HG03175 (cell line): ENCODE measurements around the gene SRGAP3.

Experiments
- ATAC-seq: cut with Tn5 transposase; IDR thresholded peaks from one replicate; pipeline ENCODE4 v1.9.1; 2021; ENCODE audit warnings: mild to moderate bottlenecking, moderate library complexity; ENCODE audit not compliant: unreplicated experiment

The SRGAP3 gene

GRCh38 chr3:8978551-8978950 lies 270.9 kb downstream of the SRGAP3 start:
- ATAC-seq = no peak

GRCh38 chr3:8976540-8977182 lies 272.8 kb downstream of the SRGAP3 start:
- ATAC-seq = no peak

GRCh38 chr3:8975081-8976020 lies 274.1 kb downstream of the SRGAP3 start:
- ATAC-seq = no peak

- ATAC-seq = no peak
These were observed 275.0 kb downstream of the SRGAP3 start for GRCh38 chr3:8974458-8974857.

- ATAC-seq = no peak
These were observed 276.8 kb downstream of the SRGAP3 start for GRCh38 chr3:8972639-8973038.

- peak; percentile 62 for ATAC-seq
These were observed 278.4 kb downstream of the SRGAP3 start for GRCh38 chr3:8970971-8971589.

- no peak for ATAC-seq
These were observed 280.2 kb downstream of the SRGAP3 start for GRCh38 chr3:8969241-8969640.

GRCh38 chr3:8968375-8968882 lies 281.0 kb downstream of the SRGAP3 start:
- no peak for ATAC-seq

- ATAC-seq = no peak
These were observed 281.9 kb downstream of the SRGAP3 start for GRCh38 chr3:8967553-8967952.

GRCh38 chr3:8966820-8967348 lies 282.6 kb downstream of the SRGAP3 start:
- ATAC-seq = no peak

GRCh38 chr3:8966150-8966819 lies 283.2 kb downstream of the SRGAP3 start:
- ATAC-seq = no peak

- no peak for ATAC-seq
These were observed 284.7 kb downstream of the SRGAP3 start for GRCh38 chr3:8964436-8965370.

- ATAC-seq = peak; percentile 92
These were observed 286.2 kb downstream of the SRGAP3 start, which contains the start of gene RAD18 for GRCh38 chr3:8963137-8963853. Gene RAD18 (minus strand): TSS chr3:8963472. CDS start chr3:8963385, 87 bp downstream.

GRCh38 chr3:8962226-8962861 lies 287.1 kb downstream of the SRGAP3 start:
- ATAC-seq = no peak

- ATAC-seq = no peak
These were observed 289.8 kb downstream of the SRGAP3 start for GRCh38 chr3:8959668-8960067.

GRCh38 chr3:8954938-8955763 lies 294.3 kb downstream of the SRGAP3 start:
- peak; percentile 93 for ATAC-seq

GRCh38 chr3:8953313-8953712 lies 296.1 kb downstream of the SRGAP3 start:
- ATAC-seq = no peak
